SK-N-SH (cell line): ENCODE results near the gene PRKACB. TPM values are rescaled to one million over a fixed set of nuclear protein-coding genes. Genes with fewer than 3 reads are reported as not detected.

Experiments used
- CTCF ChIA-PET: fragments of 300-600, 350-600 bp; formaldehyde crosslinking; extraction: SDS; loops from one replicate; lab custom pipeline; 2021; lab: Yijun Ruan, JAX
- POLR2A ChIA-PET: fragments of 350-600 bp; sonication (Branson Sonifier 250); formaldehyde crosslinking; extraction: SDS; loops from one replicate; lab custom pipeline; 2020; ENCODE audit warnings: antibody characterized with exemption, inconsistent platforms; lab: Yijun Ruan, JAX
- DNase-seq: peaks from one replicate; pipeline ENCODE4 v3.0.0; 2012
- H2AFZ ChIP-seq: fragments of 200-600 bp; sonication (generic); 2 replicates; pipeline ENCODE4 v1.8.1; 2016; ENCODE audit warnings: antibody characterized with exemption, mild to moderate bottlenecking, low read depth
- H3F3A ChIP-seq: fragments of 200-600 bp; sonication (generic); replicated peaks from 2 replicates; pipeline ENCODE3; 2016; ENCODE audit warnings: antibody characterized with exemption, mild to moderate bottlenecking; ENCODE audit not compliant: insufficient read depth
- H3K27ac ChIP-seq, 2 experiments: fragments of 200-500 bp in 1 of 2; fragments of 200-600 bp in 1 of 2; sonication (Bioruptor generic) in 1 of 2; sonication (generic), shearing (Covaris generic) in 1 of 2; 2 replicates each; pipeline versions ENCODE4 v1.5.1 to v1.6.1; 2014 to 2016; ENCODE audit warnings: low read depth in 2 of 2, inconsistent platforms in 1 of 2, low read length in 1 of 2, mild to moderate bottlenecking in 1 of 2, mixed read lengths in 1 of 2
- H3K27me3 ChIP-seq: fragments of 200-600 bp; sonication (generic), shearing (Covaris generic); 2 replicates; pipeline ENCODE4 v1.6.1; 2016; ENCODE audit warnings: mixed run types; ENCODE audit not compliant: insufficient read depth
- H3K36me3 ChIP-seq, 2 experiments: fragments of 200-500 bp in 1 of 2; fragments of 200-600 bp in 1 of 2; sonication (Bioruptor generic) in 1 of 2; sonication (generic) in 1 of 2; replicated peaks in 1 of 2; 2 replicates each; pipeline versions ENCODE3 to v1.5.1; 2014 to 2016; ENCODE audit warnings: low read length in 1 of 2, mild to moderate bottlenecking in 1 of 2; ENCODE audit not compliant: insufficient read depth in 2 of 2, control insufficient read depth in 1 of 2
- H3K4me1 ChIP-seq, 2 experiments: fragments of 200-500 bp in 1 of 2; fragments of 200-600 bp in 1 of 2; sonication (Bioruptor generic) in 1 of 2; sonication (generic), shearing (Covaris generic) in 1 of 2; 2 replicates each; pipeline versions ENCODE4 v1.5.1 to v1.6.1; 2014 to 2016; ENCODE audit warnings: low read depth in 1 of 2, low read length in 1 of 2, mixed run types in 1 of 2; ENCODE audit not compliant: insufficient read depth in 2 of 2, control insufficient read depth in 1 of 2
- H3K4me2 ChIP-seq: fragments of 200-600 bp; sonication (generic), shearing (Covaris generic); 2 replicates; pipeline ENCODE4 v1.6.1; 2017; ENCODE audit warnings: mixed run types
- H3K4me3 ChIP-seq, 2 experiments: fragments of 200-500 bp in 1 of 2; fragments of 200-600 bp in 1 of 2; sonication (Bioruptor generic) in 1 of 2; sonication (generic), shearing (Covaris generic) in 1 of 2; 2 replicates each; pipeline versions ENCODE4 v1.5.1 to v1.8.1; 2014 to 2016; ENCODE audit warnings: low read depth in 2 of 2, inconsistent platforms in 1 of 2, low read length in 1 of 2, mild to moderate bottlenecking in 1 of 2, mixed read lengths in 1 of 2, moderate library complexity in 1 of 2
- H3K79me2 ChIP-seq: fragments of 200-600 bp; sonication (generic); 2 replicates; pipeline ENCODE4 v1.8.1; 2017; ENCODE audit warnings: mild to moderate bottlenecking; ENCODE audit not compliant: insufficient read depth
- H3K9ac ChIP-seq: fragments of 200-600 bp; sonication (generic); 2 replicates; pipeline ENCODE4 v1.6.1; 2017; ENCODE audit warnings: mixed run types
- H3K9me2 ChIP-seq: fragments of 200-600 bp; sonication (generic); 2 replicates; pipeline ENCODE4 v1.6.1; 2017; ENCODE audit warnings: mixed run types
- H3K9me3 ChIP-seq: fragments of 200-600 bp; sonication (generic); 2 replicates; pipeline ENCODE4 v1.6.1; 2017; ENCODE audit warnings: mixed run types, mild to moderate bottlenecking, moderate library complexity
- H4K20me1 ChIP-seq: fragments of 200-600 bp; sonication (generic); 2 replicates; pipeline ENCODE4 v1.6.1; 2017; ENCODE audit warnings: mild to moderate bottlenecking, mixed run types; ENCODE audit not compliant: insufficient read depth
- ELF1 ChIP-seq: IDR thresholded peaks from 2 replicates; pipeline ENCODE4 v1.4.0; 2012
- GATA2 ChIP-seq: sonication (generic); formaldehyde crosslinking; IDR thresholded peaks from 2 replicates; pipeline ENCODE4 v1.5.0; 2020; ENCODE audit warnings: mild to moderate bottlenecking, missing genetic modification reagents
- MXI1 ChIP-seq: IDR thresholded peaks from 2 replicates; pipeline ENCODE4 v1.6.1; 2012; ENCODE audit warnings: mild to moderate bottlenecking, low read depth, low read length, improper control_type of control experiment
- RCOR1 ChIP-seq: fragments of 150-350 bp; IDR thresholded peaks from 2 replicates; pipeline ENCODE4 v1.6.1; 2017; ENCODE audit warnings: antibody characterized with exemption, low read length
- SMC3 ChIP-seq: IDR thresholded peaks from 2 replicates; pipeline ENCODE4 v1.6.1; 2012; ENCODE audit warnings: low read depth, low read length, improper control_type of control experiment
- TEAD4 ChIP-seq: IDR thresholded peaks from 2 replicates; pipeline ENCODE4 v1.4.0; 2012; ENCODE audit warnings: mild to moderate bottlenecking, borderline replicate concordance; ENCODE audit not compliant: insufficient read depth
- USF1 ChIP-seq: IDR thresholded peaks from 2 replicates; pipeline ENCODE4 v1.4.0; 2012; ENCODE audit warnings: low read depth, borderline replicate concordance
- YY1 ChIP-seq: IDR thresholded peaks from 2 replicates; pipeline ENCODE4 v1.4.0; 2012; ENCODE audit warnings: low read depth, mild to moderate bottlenecking
- ZBTB33 ChIP-seq: IDR thresholded peaks from 2 replicates; pipeline ENCODE4 v1.4.0; 2012; ENCODE audit warnings: low read depth, borderline replicate concordance
- polyA plus RNA-seq, 3 experiments: library from polyadenylated mRNA; depleted of rRNA; stranded (reverse); fragments of >200 nt; gene quantifications; 2 replicates each; pipeline ENCODE4 v1.2.3, GENCODE V29; 2012
- TF ChIP-seq, protein P1 (sequence below): fragments of 150-350 bp; IDR thresholded peaks from 2 replicates; pipeline ENCODE4 v1.6.1; 2016; ENCODE audit warnings: mild to moderate bottlenecking, low read depth, low read length
- TF ChIP-seq, protein P2 (sequence below): fragments of 200-600 bp; sonication (generic); IDR thresholded peaks from 2 replicates; pipeline ENCODE4 v1.6.1; 2017; ENCODE audit warnings: antibody characterized with exemption, mild to moderate bottlenecking, moderate library complexity
- TF ChIP-seq, protein P3 (sequence below): fragments of 150-350 bp; IDR thresholded peaks from 2 replicates; pipeline ENCODE4 v1.6.1; 2017; ENCODE audit warnings: antibody characterized with exemption, low read length, low read depth, borderline replicate concordance

Gene PRKACB
- polyA plus RNA-seq, 1 of the 3 experiments (the other 2 are of a cell fraction) = 7.5 TPM

GRCh38 chr1:84217239-84217638 lies 73.2 kb downstream of the PRKACB start:
- ChIA-PET CTCF (no interaction called here), POLR2A (no interaction called here)
- H3K79me2 ChIP-seq = no peaks in the 10 kb centered on the region
- no peaks in the 10 kb centered on the region for H3K9me2 ChIP-seq
- H3K4me1 ChIP-seq = no peaks in the 10 kb centered on the region
- H3K4me2 ChIP-seq = no peak overlapping the region
- H2AFZ ChIP-seq = no peak overlapping the region
- no peaks in the 10 kb centered on the region for H4K20me1 ChIP-seq
- no peaks in the 10 kb centered on the region for H3K27me3 ChIP-seq
- H3K9ac ChIP-seq = no peak overlapping the region
- H3K9me3 ChIP-seq = peaks cover 11% of the 10 kb centered on the region; the same call in 1 of the 2 replicates
- no peak overlapping the region for H3K4me3 ChIP-seq
- peaks cover 0 to 28% of the 10 kb centered on the region in 2 experiments for H3K36me3 ChIP-seq
- H3F3A ChIP-seq = peaks cover 5% of the 10 kb centered on the region
- no peak for DNase-seq
- TF ChIP-seq, protein P1, sequence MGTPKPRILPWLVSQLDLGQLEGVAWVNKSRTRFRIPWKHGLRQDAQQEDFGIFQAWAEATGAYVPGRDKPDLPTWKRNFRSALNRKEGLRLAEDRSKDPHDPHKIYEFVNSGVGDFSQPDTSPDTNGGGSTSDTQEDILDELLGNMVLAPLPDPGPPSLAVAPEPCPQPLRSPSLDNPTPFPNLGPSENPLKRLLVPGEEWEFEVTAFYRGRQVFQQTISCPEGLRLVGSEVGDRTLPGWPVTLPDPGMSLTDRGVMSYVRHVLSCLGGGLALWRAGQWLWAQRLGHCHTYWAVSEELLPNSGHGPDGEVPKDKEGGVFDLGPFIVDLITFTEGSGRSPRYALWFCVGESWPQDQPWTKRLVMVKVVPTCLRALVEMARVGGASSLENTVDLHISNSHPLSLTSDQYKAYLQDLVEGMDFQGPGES = no peak
- TF ChIP-seq RCOR1 = no peak
- TF ChIP-seq MXI1 = no peak
- TF ChIP-seq ZBTB33 = no peak
- no peak for TF ChIP-seq YY1
- TF ChIP-seq SMC3 = no peak
- TF ChIP-seq, protein P2, sequence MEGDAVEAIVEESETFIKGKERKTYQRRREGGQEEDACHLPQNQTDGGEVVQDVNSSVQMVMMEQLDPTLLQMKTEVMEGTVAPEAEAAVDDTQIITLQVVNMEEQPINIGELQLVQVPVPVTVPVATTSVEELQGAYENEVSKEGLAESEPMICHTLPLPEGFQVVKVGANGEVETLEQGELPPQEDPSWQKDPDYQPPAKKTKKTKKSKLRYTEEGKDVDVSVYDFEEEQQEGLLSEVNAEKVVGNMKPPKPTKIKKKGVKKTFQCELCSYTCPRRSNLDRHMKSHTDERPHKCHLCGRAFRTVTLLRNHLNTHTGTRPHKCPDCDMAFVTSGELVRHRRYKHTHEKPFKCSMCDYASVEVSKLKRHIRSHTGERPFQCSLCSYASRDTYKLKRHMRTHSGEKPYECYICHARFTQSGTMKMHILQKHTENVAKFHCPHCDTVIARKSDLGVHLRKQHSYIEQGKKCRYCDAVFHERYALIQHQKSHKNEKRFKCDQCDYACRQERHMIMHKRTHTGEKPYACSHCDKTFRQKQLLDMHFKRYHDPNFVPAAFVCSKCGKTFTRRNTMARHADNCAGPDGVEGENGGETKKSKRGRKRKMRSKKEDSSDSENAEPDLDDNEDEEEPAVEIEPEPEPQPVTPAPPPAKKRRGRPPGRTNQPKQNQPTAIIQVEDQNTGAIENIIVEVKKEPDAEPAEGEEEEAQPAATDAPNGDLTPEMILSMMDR = no peak
- TF ChIP-seq, protein P3, sequence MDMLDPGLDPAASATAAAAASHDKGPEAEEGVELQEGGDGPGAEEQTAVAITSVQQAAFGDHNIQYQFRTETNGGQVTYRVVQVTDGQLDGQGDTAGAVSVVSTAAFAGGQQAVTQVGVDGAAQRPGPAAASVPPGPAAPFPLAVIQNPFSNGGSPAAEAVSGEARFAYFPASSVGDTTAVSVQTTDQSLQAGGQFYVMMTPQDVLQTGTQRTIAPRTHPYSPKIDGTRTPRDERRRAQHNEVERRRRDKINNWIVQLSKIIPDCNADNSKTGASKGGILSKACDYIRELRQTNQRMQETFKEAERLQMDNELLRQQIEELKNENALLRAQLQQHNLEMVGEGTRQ = no peak
- no peak for TF ChIP-seq TEAD4
- no peak for TF ChIP-seq USF1
- no peak for TF ChIP-seq GATA2 (CRISPR knock-in tag)
- TF ChIP-seq ELF1 = no peak
- H3K27ac ChIP-seq = no peak overlapping the region
